NT2/D1 (cell line): ENCODE data around the gene MAP3K4.

Experiments
- YY1 ChIP-seq: IDR thresholded peaks from 2 replicates; pipeline ENCODE4 v1.6.1; 2011; ENCODE audit not compliant: insufficient read length, insufficient read depth
- ZNF274 ChIP-seq: IDR thresholded peaks from 2 replicates; pipeline ENCODE4 v1.6.1; 2011; ENCODE audit warnings: mild to moderate bottlenecking, low read depth, low read length

DNA sequence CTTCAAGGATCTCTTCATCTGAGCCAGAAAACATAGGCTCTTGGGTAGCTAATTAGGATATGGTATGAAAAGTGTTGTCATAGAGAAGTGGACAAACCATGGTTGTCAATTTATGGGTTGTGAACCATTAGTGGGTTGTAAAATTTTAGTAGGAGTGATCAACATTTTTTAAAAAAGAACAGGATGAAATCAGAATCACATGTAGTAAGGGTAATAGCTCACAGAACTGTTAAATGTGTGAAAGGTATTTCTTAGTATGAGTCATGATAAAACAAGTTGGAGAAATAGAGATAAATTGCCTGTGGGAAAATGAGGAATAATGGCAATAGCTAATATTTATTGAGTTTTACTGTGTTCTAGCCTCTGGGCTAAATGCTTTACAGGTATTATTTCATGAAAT, 113.4 kb downstream of the MAP3K4 start:
- TF ChIP-seq YY1, result no peak
- TF ChIP-seq ZNF274, result no peak
